WTC11 (cell line): Measurements from ENCODE around the gene KDM5B. TPM values are rescaled to one million over a fixed set of nuclear protein-coding genes. Genes with fewer than 3 reads are reported as not detected.

Experiments used
- ATAC-seq: fragments of 200-7000 bp; cut with Tn5 transposase; 2 replicates; pipeline ENCODE4 v1.10.0; 2021; ENCODE audit warnings: mild to moderate bottlenecking, moderate library complexity
- CTCF ChIA-PET: fragments of 300-600 bp; sonication (Branson Sonifier 250); formaldehyde crosslinking; loops from one replicate; lab custom pipeline; 2021; ENCODE audit warnings: antibody characterized with exemption; lab: Charles Lee
- POLR2A ChIA-PET: fragments of 350-600 bp; sonication (Branson Sonifier 250); formaldehyde crosslinking; loops from one replicate; lab custom pipeline; 2021; ENCODE audit warnings: antibody characterized with exemption; lab: Charles Lee
- DNase-seq: peaks from one replicate; pipeline ENCODE4 v3.0.0; 2021; ENCODE audit warnings: low spot score
- H3K27ac Mint-ChIP-seq: 2 replicates; pipeline ENCODE4 v1.8.0; 2021; ENCODE audit warnings: mixed read lengths
- H3K27me3 Mint-ChIP-seq: 2 replicates; pipeline ENCODE4 v1.8.0; 2021; ENCODE audit warnings: low read depth, mild to moderate bottlenecking, moderate library complexity, mixed read lengths
- H3K36me3 Mint-ChIP-seq: 2 replicates; pipeline ENCODE4 v1.8.0; 2021; ENCODE audit warnings: mixed read lengths
- H3K4me1 Mint-ChIP-seq: 2 replicates; pipeline ENCODE4 v1.8.0; 2022; ENCODE audit warnings: mixed read lengths
- H3K4me3 Mint-ChIP-seq: 2 replicates; pipeline ENCODE4 v1.8.0; 2021; ENCODE audit warnings: mild to moderate bottlenecking, moderate library complexity, mixed read lengths
- H3K9me3 Mint-ChIP-seq: 2 replicates; pipeline ENCODE4 v1.8.0; 2021; ENCODE audit warnings: mixed read lengths
- ARID4B ChIP-seq: sonication (generic); formaldehyde crosslinking; IDR thresholded peaks from 2 replicates; pipeline ENCODE4 v1.8.0; 2023; ENCODE audit warnings: missing genetic modification reagents, mild to moderate bottlenecking, borderline replicate concordance
- ETV6 ChIP-seq: sonication (generic); formaldehyde crosslinking; IDR thresholded peaks from 2 replicates; pipeline ENCODE4 v1.8.1; 2022; ENCODE audit warnings: mild to moderate bottlenecking, missing genetic modification reagents
- FOXK1 ChIP-seq: sonication (generic); formaldehyde crosslinking; IDR thresholded peaks from 2 replicates; pipeline ENCODE4 v1.8.0; 2022; ENCODE audit warnings: mild to moderate bottlenecking, moderate library complexity, missing genetic modification reagents
- HMGXB4 ChIP-seq: sonication (generic); formaldehyde crosslinking; IDR thresholded peaks from 2 replicates; pipeline ENCODE4 v1.8.1; 2023; ENCODE audit warnings: mild to moderate bottlenecking, moderate library complexity, missing genetic modification reagents
- IRF2 ChIP-seq: sonication (generic); formaldehyde crosslinking; IDR thresholded peaks from 2 replicates; pipeline ENCODE4 v1.8.0; 2022; ENCODE audit warnings: low read depth, missing genetic modification reagents, borderline replicate concordance
- MYBL2 ChIP-seq: sonication (generic); formaldehyde crosslinking; IDR thresholded peaks from 2 replicates; pipeline ENCODE4 v1.8.1; 2023; ENCODE audit warnings: mild to moderate bottlenecking, moderate library complexity, missing genetic modification reagents
- NFE2L1 ChIP-seq: sonication (generic); formaldehyde crosslinking; IDR thresholded peaks from 2 replicates; pipeline ENCODE4 v1.8.1; 2023; ENCODE audit warnings: missing genetic modification reagents
- NR3C1 ChIP-seq: sonication (generic); formaldehyde crosslinking; conservative IDR thresholded peaks from 2 replicates; pipeline ENCODE4 v1.8.1; 2023; ENCODE audit warnings: low read depth, mild to moderate bottlenecking, missing genetic modification reagents
- TEAD1 ChIP-seq: sonication (generic); formaldehyde crosslinking; IDR thresholded peaks from 2 replicates; pipeline ENCODE4 v1.8.0; 2022; ENCODE audit warnings: mild to moderate bottlenecking, missing genetic modification reagents
- TEAD4 ChIP-seq: sonication (generic); formaldehyde crosslinking; IDR thresholded peaks from 2 replicates; pipeline ENCODE4 v1.8.0; 2022; ENCODE audit warnings: mild to moderate bottlenecking, missing genetic modification reagents
- USF1 ChIP-seq: sonication (generic); formaldehyde crosslinking; IDR thresholded peaks from 2 replicates; pipeline ENCODE4 v1.8.0; 2022; ENCODE audit warnings: mild to moderate bottlenecking, missing genetic modification reagents
- ZNF138 ChIP-seq: sonication (generic); formaldehyde crosslinking; conservative IDR thresholded peaks from 2 replicates; pipeline ENCODE4 v1.8.1; 2022; ENCODE audit warnings: mild to moderate bottlenecking, moderate library complexity, missing genetic modification reagents
- ZNF232 ChIP-seq: sonication (generic); formaldehyde crosslinking; IDR thresholded peaks from 2 replicates; pipeline ENCODE4 v1.8.0; 2022; ENCODE audit warnings: mild to moderate bottlenecking, missing genetic modification reagents
- total RNA-seq: library from RNA; stranded (reverse); gene quantifications from 3 replicates; pipeline ENCODE4 v1.2.3, GENCODE V29; 2021
- TF ChIP-seq, protein P1 (sequence below): fragments of 250-450 bp; sonication (Bioruptor Pico); IDR thresholded peaks from 2 replicates; pipeline ENCODE4 v2.1.2; 2022; ENCODE audit warnings: mild to moderate bottlenecking, moderate library complexity
- TF ChIP-seq, protein P2 (sequence below): sonication (generic); formaldehyde crosslinking; IDR thresholded peaks from 2 replicates; pipeline ENCODE4 v1.8.0; 2022; ENCODE audit warnings: mild to moderate bottlenecking, missing genetic modification reagents

Gene KDM5B
- total RNA-seq, 1 experiment from 2014 or later, result 222 TPM

DNA sequence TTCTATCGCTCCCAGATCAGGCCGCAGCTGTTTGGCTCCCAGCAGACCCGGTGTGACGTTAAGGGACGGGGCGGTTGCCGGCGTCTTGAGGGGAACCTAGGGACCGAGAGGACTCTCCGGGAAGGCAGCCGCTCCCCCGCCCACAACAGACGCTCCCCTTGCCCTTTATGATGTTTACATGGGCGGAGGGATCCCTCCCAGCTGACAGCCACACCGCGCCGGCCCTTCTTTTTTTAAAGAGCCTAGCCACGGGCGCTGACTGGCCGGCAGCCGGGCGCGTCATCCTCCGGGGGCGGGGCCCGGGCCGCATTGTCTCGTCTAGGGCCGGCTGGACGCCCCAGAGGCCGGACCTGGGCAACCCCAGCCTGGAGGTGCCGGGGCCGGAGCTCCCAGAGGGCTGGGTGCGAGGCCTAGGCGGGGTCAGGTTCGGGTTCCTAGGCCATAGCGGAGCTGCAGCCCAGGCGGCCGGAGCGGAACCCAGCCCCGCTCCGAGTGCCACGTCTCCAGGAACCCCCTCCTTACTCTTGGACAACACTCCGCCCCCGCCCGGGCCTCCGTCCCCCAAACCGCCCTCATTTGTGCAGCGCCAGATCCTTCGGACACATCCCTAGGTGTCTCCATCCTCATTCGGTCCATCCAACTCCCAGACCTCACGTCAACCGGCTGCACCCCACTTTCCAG, 2.5 kb upstream of the KDM5B start, which contains the start of gene PCAT6 (continued):
- TF ChIP-seq ETV6 (CRISPR knock-in tag), result peak; percentile 64; the same call in 1 of the 2 replicates
- TF ChIP-seq ARID4B (CRISPR knock-in tag), result peak; percentile 88; the same call in 1 of the 2 replicates
- peak; percentile 48; the same call in 1 of the 2 replicates for TF ChIP-seq HMGXB4
- peak; percentile 86; the same call in 1 of the 2 replicates for TF ChIP-seq MYBL2 (CRISPR knock-in tag)
- no peak for TF ChIP-seq ZNF138 (CRISPR knock-in tag)

- H3K4me3 Mint-ChIP-seq, result peak overlapping the region; percentile 80
- H3K4me1 Mint-ChIP-seq, result peaks cover 46% of the 10 kb centered on the region
- peak overlapping the region; percentile 98 for H3K27ac Mint-ChIP-seq
- peaks cover 7% of the 10 kb centered on the region for H3K27me3 Mint-ChIP-seq
- no peak for TF ChIP-seq FOXK1 (CRISPR knock-in tag)
- TF ChIP-seq USF1, result no peak
- TF ChIP-seq TEAD4 (CRISPR knock-in tag), result no peak
- TF ChIP-seq NR3C1 (CRISPR knock-in tag), result no peak
- no peak for TF ChIP-seq TEAD1 (CRISPR knock-in tag)
- TF ChIP-seq, protein P1, sequence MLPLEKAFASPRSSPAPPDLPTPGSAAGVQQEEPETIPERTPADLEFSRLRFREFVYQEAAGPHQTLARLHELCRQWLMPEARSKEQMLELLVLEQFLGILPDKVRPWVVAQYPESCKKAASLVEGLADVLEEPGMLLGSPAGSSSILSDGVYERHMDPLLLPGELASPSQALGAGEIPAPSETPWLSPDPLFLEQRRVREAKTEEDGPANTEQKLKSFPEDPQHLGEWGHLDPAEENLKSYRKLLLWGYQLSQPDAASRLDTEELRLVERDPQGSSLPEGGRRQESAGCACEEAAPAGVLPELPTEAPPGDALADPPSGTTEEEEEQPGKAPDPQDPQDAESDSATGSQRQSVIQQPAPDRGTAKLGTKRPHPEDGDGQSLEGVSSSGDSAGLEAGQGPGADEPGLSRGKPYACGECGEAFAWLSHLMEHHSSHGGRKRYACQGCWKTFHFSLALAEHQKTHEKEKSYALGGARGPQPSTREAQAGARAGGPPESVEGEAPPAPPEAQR, result no peak
- TF ChIP-seq, protein P2, sequence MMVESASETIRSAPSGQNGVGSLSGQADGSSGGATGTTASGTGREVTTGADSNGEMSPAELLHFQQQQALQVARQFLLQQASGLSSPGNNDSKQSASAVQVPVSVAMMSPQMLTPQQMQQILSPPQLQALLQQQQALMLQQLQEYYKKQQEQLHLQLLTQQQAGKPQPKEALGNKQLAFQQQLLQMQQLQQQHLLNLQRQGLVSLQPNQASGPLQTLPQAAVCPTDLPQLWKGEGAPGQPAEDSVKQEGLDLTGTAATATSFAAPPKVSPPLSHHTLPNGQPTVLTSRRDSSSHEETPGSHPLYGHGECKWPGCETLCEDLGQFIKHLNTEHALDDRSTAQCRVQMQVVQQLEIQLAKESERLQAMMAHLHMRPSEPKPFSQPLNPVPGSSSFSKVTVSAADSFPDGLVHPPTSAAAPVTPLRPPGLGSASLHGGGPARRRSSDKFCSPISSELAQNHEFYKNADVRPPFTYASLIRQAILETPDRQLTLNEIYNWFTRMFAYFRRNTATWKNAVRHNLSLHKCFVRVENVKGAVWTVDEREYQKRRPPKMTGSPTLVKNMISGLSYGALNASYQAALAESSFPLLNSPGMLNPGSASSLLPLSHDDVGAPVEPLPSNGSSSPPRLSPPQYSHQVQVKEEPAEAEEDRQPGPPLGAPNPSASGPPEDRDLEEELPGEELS (CRISPR knock-in tag), result no peak
- no peak for TF ChIP-seq NFE2L1 (CRISPR knock-in tag)
- no peak for TF ChIP-seq ZNF232 (CRISPR knock-in tag)
- no peak for TF ChIP-seq IRF2
- H3K36me3 Mint-ChIP-seq, result no peaks in the 10 kb centered on the region
- DNase-seq, result no peak
- no peak for ATAC-seq
- CTCF ChIA-PET, result interaction anchor here (1.3 to 1.7 kb wide), 3 partner anchors 51 to 230 kb away, joined by 4 to 5 read pairs (median 4); no protein-coding TSS in a partner anchor
- POLR2A ChIA-PET, result interaction anchor here (0.7 to 2.2 kb wide), 12 partner anchors 10 to 817 kb away, joined by 3 to 32 read pairs (median 3); partner anchors contain the start of genes ATP2B4 and TMEM183A
- H3K9me3 Mint-ChIP-seq, result no peaks in the 10 kb centered on the region
Observed at GRCh38 chr1:202810193-202810614, 2.0 kb upstream of the KDM5B start.
